Astrocyte (in vitro differentiated cells and primary cell): ENCODE measurements around the gene AUTS2. TPM values are rescaled to one million over a fixed set of nuclear protein-coding genes. Genes with fewer than 3 reads are reported as not detected.

Experiments
- DNase-seq: peaks from one replicate; pipeline ENCODE4 v3.0.0-alpha.2; 2010; ENCODE audit warnings: low read depth
- FAIRE-seq: peaks from 2 replicates; lab custom pipeline; 2011; peaks lifted over from hg19 to GRCh38; lab: Jason Lieb, UNC
- H2AFZ ChIP-seq: 2 replicates; pipeline ENCODE4 v1.6.0; 2012; ENCODE audit warnings: low read depth, low read length, inconsistent platforms
- H3K27ac ChIP-seq: 2 replicates; pipeline ENCODE4 v1.5.1; 2011; ENCODE audit warnings: low read depth, low read length, inconsistent platforms
- H3K27me3 ChIP-seq: 2 replicates; pipeline ENCODE4 v1.6.0; 2011; ENCODE audit warnings: low read length, inconsistent platforms; ENCODE audit not compliant: insufficient read depth
- H3K36me3 ChIP-seq: 2 replicates; pipeline ENCODE4 v1.5.1; 2011; ENCODE audit warnings: low read length, inconsistent platforms; ENCODE audit not compliant: insufficient read depth
- H3K4me1 ChIP-seq: 2 replicates; pipeline ENCODE4 v1.5.1; 2011; ENCODE audit warnings: low read length, inconsistent platforms; ENCODE audit not compliant: insufficient read depth
- H3K4me2 ChIP-seq: 2 replicates; pipeline ENCODE4 v1.6.0; 2012; ENCODE audit warnings: low read length, inconsistent platforms
- H3K4me3 ChIP-seq: 2 replicates; pipeline ENCODE4 v1.5.1; 2011; ENCODE audit warnings: low read depth, mild to moderate bottlenecking, low read length, inconsistent platforms; ENCODE audit not compliant: insufficient read depth
- H3K79me2 ChIP-seq: 2 replicates; pipeline ENCODE4 v1.6.0; 2012; ENCODE audit warnings: mild to moderate bottlenecking, low read length, inconsistent platforms; ENCODE audit not compliant: insufficient read depth
- H3K9ac ChIP-seq: 2 replicates; pipeline ENCODE4 v1.6.0; 2012; ENCODE audit warnings: mild to moderate bottlenecking, low read length, inconsistent platforms
- H3K9me3 ChIP-seq: 2 replicates; pipeline ENCODE4 v1.5.1; 2012; ENCODE audit warnings: low read depth, mild to moderate bottlenecking, low read length, inconsistent platforms; ENCODE audit not compliant: insufficient read depth
- H4K20me1 ChIP-seq: 2 replicates; pipeline ENCODE4 v1.6.0; 2012; ENCODE audit warnings: low read length, inconsistent platforms; ENCODE audit not compliant: insufficient read depth
- H3K27ac Mint-ChIP-seq: one replicate; pipeline ENCODE4 v1.8.0; 2021; ENCODE audit warnings: mild to moderate bottlenecking, mixed read lengths; ENCODE audit not compliant: unreplicated experiment
- H3K27me3 Mint-ChIP-seq: one replicate; pipeline ENCODE4 v1.8.0; 2021; ENCODE audit warnings: low read depth, mixed read lengths; ENCODE audit not compliant: unreplicated experiment
- H3K36me3 Mint-ChIP-seq: one replicate; pipeline ENCODE4 v1.8.0; 2021; ENCODE audit warnings: low read depth, mixed read lengths; ENCODE audit not compliant: unreplicated experiment
- H3K4me1 Mint-ChIP-seq: one replicate; pipeline ENCODE4 v1.8.0; 2021; ENCODE audit warnings: low read depth, mixed read lengths; ENCODE audit not compliant: unreplicated experiment
- H3K4me3 Mint-ChIP-seq: one replicate; pipeline ENCODE4 v1.8.0; 2021; ENCODE audit warnings: mild to moderate bottlenecking, moderate library complexity, mixed read lengths; ENCODE audit not compliant: unreplicated experiment
- H3K9me3 Mint-ChIP-seq: one replicate; pipeline ENCODE4 v1.8.0; 2021; ENCODE audit warnings: mild to moderate bottlenecking, mixed read lengths; ENCODE audit not compliant: unreplicated experiment
- EZH2 ChIP-seq: IDR thresholded peaks from 2 replicates; pipeline ENCODE4 v1.6.1; 2012; ENCODE audit warnings: mild to moderate bottlenecking, low read length, inconsistent platforms; ENCODE audit not compliant: insufficient read depth
- total RNA-seq: library from RNA; stranded (reverse); gene quantifications from 2 replicates; pipeline ENCODE4 v1.2.1, GENCODE V29; 2021
- TF ChIP-seq, protein P1 (sequence below): IDR thresholded peaks from 2 replicates; pipeline ENCODE4 v1.5.1; 2011; ENCODE audit warnings: low read depth, mild to moderate bottlenecking, inconsistent platforms, low read length, moderate library complexity; ENCODE audit not compliant: insufficient read depth

AUTS2 gene
- total RNA-seq, 1 donor from 2014 or later: 73.2 TPM

DNA sequence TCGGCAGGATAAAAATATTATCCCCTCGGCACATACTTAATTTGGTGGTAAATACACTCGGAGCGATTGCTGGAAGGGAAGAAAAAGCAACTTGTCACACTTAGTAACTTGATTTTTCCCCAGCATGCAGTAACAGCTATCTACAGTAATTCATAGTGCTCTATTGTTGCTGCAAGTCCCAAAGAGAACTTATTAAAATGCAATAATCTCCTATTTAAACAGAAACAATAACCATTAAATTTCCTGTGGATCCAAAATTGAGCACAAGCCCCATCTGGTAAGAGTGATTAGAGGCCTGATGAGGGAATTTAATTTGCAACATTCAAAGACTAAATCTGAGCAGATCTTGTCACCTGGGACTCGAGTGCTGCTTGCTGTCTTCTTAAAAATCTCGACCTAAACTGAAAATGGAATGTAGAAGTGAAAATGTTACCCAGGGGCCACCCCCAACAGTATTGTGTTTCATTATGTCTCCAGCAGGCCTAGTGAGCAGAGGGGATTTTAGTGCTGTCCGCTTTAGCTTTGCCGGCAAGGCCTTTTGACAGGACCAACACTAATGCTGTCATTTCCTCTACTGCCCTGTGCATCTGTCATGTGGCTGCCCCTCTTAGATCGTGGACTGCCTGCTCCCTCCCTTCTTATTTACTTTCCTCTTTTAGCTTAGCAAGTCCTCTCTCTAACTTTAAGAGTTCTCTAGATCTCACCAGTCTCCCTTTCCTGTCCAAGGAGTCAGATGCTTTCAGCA, 639.7 kb downstream of the AUTS2 start:
- Mint-ChIP-seq H3K27ac (no peak overlapping the region), H3K27me3 (no peaks in the 10 kb centered on the region)

DNA sequence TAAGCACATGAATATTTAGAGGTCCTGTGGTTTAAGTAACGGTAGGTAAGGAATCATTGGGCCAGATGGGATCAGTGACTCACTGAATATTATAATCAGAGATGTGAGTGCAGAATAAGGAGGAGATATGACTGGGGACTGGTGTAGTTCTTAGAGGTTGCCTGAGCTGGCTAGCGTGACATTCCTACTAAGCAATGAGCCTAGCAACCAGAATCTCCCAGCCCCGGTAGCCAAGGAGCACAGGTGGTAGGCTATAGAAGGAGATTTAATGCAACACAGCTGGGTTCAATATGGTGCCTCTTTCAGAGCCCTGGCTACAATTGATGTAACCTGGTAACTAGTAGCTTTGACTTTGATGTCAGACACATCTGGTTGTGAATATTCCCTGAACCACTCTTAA, 641.6 kb downstream of the AUTS2 start:
- Histone ChIP-seq H2AFZ (no peak overlapping the region), H3K79me2 (no peaks in the 10 kb centered on the region), H3K4me3 (no peak overlapping the region), H3K4me2 (no peak overlapping the region), H3K27me3 (no peaks in the 10 kb centered on the region), H3K9ac (no peak overlapping the region), H3K4me1 (no peaks in the 10 kb centered on the region), H4K20me1 (no peaks in the 10 kb centered on the region), H3K36me3 (no peaks in the 10 kb centered on the region), H3K9me3 (no peaks in the 10 kb centered on the region), H3K27ac (no peak overlapping the region)
- peaks cover 8% of the 10 kb centered on the region for H3K4me1 Mint-ChIP-seq
- no peaks in the 10 kb centered on the region for H3K36me3 Mint-ChIP-seq
- H3K27ac Mint-ChIP-seq: no peak overlapping the region
- no peak overlapping the region for H3K4me3 Mint-ChIP-seq
- TF ChIP-seq EZH2: no peak
- TF ChIP-seq, protein P1, sequence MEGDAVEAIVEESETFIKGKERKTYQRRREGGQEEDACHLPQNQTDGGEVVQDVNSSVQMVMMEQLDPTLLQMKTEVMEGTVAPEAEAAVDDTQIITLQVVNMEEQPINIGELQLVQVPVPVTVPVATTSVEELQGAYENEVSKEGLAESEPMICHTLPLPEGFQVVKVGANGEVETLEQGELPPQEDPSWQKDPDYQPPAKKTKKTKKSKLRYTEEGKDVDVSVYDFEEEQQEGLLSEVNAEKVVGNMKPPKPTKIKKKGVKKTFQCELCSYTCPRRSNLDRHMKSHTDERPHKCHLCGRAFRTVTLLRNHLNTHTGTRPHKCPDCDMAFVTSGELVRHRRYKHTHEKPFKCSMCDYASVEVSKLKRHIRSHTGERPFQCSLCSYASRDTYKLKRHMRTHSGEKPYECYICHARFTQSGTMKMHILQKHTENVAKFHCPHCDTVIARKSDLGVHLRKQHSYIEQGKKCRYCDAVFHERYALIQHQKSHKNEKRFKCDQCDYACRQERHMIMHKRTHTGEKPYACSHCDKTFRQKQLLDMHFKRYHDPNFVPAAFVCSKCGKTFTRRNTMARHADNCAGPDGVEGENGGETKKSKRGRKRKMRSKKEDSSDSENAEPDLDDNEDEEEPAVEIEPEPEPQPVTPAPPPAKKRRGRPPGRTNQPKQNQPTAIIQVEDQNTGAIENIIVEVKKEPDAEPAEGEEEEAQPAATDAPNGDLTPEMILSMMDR: no peak
- FAIRE-seq: no peak
- no peak for DNase-seq
- no peaks in the 10 kb centered on the region for H3K9me3 Mint-ChIP-seq
- H3K27me3 Mint-ChIP-seq: no peaks in the 10 kb centered on the region

More for the DNA sequence above, 639.7 kb downstream of the AUTS2 start:
- Histone ChIP-seq H4K20me1 (no peaks in the 10 kb centered on the region), H3K4me2 (no peak overlapping the region), H3K79me2 (no peaks in the 10 kb centered on the region), H3K4me1 (no peaks in the 10 kb centered on the region), H3K4me3 (no peak overlapping the region), H3K9ac (no peak overlapping the region), H3K27me3 (no peaks in the 10 kb centered on the region), H3K36me3 (no peaks in the 10 kb centered on the region), H2AFZ (no peak overlapping the region), H3K27ac (no peak overlapping the region), H3K9me3 (no peaks in the 10 kb centered on the region)
- H3K4me3 Mint-ChIP-seq: no peak overlapping the region
- no peaks in the 10 kb centered on the region for H3K36me3 Mint-ChIP-seq
- DNase-seq (no peak), FAIRE-seq (no peak)
- H3K9me3 Mint-ChIP-seq: no peaks in the 10 kb centered on the region
- TF ChIP-seq EZH2: no peak
- TF ChIP-seq, protein P1: no peak
- peaks cover 3% of the 10 kb centered on the region for H3K4me1 Mint-ChIP-seq

DNA sequence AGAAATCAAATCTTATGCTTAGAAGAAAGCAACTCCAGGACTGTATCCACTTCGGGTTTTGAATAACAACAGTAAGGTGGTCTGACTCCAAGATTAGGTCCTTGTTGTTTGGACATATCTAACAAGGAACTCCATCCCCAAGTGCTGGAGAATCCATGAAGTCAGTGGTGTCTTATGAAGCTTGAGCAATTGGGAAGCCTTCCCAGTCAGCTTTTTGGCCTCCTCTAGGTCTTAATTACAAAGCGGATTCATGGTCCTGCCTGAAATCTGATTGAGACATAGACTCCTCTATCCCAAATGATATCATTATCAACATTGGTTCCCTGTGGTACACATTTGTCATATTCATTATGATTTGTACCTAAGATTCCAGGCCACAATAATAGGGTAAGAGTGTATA, 642.6 kb downstream of the AUTS2 start:
- H3K4me3 Mint-ChIP-seq: no peak overlapping the region
- no peaks in the 10 kb centered on the region for H3K27me3 Mint-ChIP-seq
- no peak overlapping the region for H3K27ac Mint-ChIP-seq
- Histone ChIP-seq H2AFZ (no peak overlapping the region), H3K4me3 (no peak overlapping the region), H3K79me2 (no peaks in the 10 kb centered on the region), H3K27ac (no peak overlapping the region), H3K4me2 (no peak overlapping the region), H3K36me3 (no peaks in the 10 kb centered on the region), H3K4me1 (no peaks in the 10 kb centered on the region), H3K9me3 (no peaks in the 10 kb centered on the region), H3K27me3 (no peaks in the 10 kb centered on the region), H3K9ac (no peak overlapping the region), H4K20me1 (no peaks in the 10 kb centered on the region)
- no peak for DNase-seq
- H3K36me3 Mint-ChIP-seq: no peaks in the 10 kb centered on the region
- no peak for TF ChIP-seq EZH2
- TF ChIP-seq, protein P1: no peak
- peaks cover 8% of the 10 kb centered on the region for H3K4me1 Mint-ChIP-seq
- FAIRE-seq: no peak
- no peaks in the 10 kb centered on the region for H3K9me3 Mint-ChIP-seq
